H9 (cell line): ENCODE data around the gene SPATA2L. TPM values are rescaled to one million over a fixed set of nuclear protein-coding genes. Genes with fewer than 3 reads are reported as not detected.

Experiments
- DNase-seq: peaks from one replicate; pipeline ENCODE4 v3.0.0-alpha.2; 2017
- H2AFZ ChIP-seq: one replicate; pipeline ENCODE4 v1.6.1; 2013; ENCODE audit warnings: mild to moderate bottlenecking, low read length, control low read depth, moderate library complexity
- H2AK5ac ChIP-seq: 2 replicates; pipeline ENCODE4 v1.6.1; 2013; ENCODE audit warnings: low read length, control low read depth, mixed read lengths; ENCODE audit not compliant: insufficient read length
- H2BK120ac ChIP-seq: one replicate; pipeline ENCODE4 v1.6.1; 2013; ENCODE audit warnings: low read depth, mild to moderate bottlenecking, low read length, control low read depth, inconsistent platforms; ENCODE audit not compliant: poor library complexity, severe bottlenecking
- H2BK12ac ChIP-seq: 2 replicates; pipeline ENCODE4 v1.6.1; 2013; ENCODE audit warnings: low read length, control low read depth, mixed read lengths, low read depth; ENCODE audit not compliant: insufficient read length
- H2BK15ac ChIP-seq: 2 replicates; pipeline ENCODE4 v1.6.1; 2013; ENCODE audit warnings: low read depth, low read length, control low read depth
- H2BK20ac ChIP-seq: one replicate; pipeline ENCODE4 v1.6.1; 2013; ENCODE audit warnings: low read depth, mild to moderate bottlenecking, low read length, control low read depth, inconsistent platforms; ENCODE audit not compliant: poor library complexity, severe bottlenecking
- H2BK5ac ChIP-seq: 2 replicates; pipeline ENCODE4 v1.6.1; 2013; ENCODE audit warnings: low read length, control low read depth, mixed read lengths; ENCODE audit not compliant: insufficient read length
- H3K14ac ChIP-seq: 2 replicates; pipeline ENCODE4 v1.6.1; 2013; ENCODE audit warnings: low read length, control low read depth; ENCODE audit not compliant: insufficient read depth
- H3K18ac ChIP-seq: 2 replicates; pipeline ENCODE4 v1.6.1; 2013; ENCODE audit warnings: low read depth, mild to moderate bottlenecking, mixed read lengths, low read length, control low read depth; ENCODE audit not compliant: insufficient read length
- H3K23ac ChIP-seq: 2 replicates; pipeline ENCODE4 v1.6.1; 2013; ENCODE audit warnings: low read length, control low read depth, mixed read lengths, low read depth; ENCODE audit not compliant: insufficient read length
- H3K23me2 ChIP-seq: 2 replicates; pipeline ENCODE4 v1.6.1; 2013; ENCODE audit warnings: low read depth, mild to moderate bottlenecking, mixed read lengths, low read length, control low read depth; ENCODE audit not compliant: insufficient read length, poor library complexity, severe bottlenecking
- H3K27ac ChIP-seq: 2 replicates; pipeline ENCODE4 v1.5.1; 2013; ENCODE audit warnings: low read length, control low read depth, mixed read lengths, low read depth; ENCODE audit not compliant: insufficient read length
- H3K27me3 ChIP-seq: 2 replicates; pipeline ENCODE4 v1.6.1; 2013; ENCODE audit warnings: low read length, control low read depth, inconsistent platforms; ENCODE audit not compliant: insufficient read depth
- H3K4ac ChIP-seq: 2 replicates; pipeline ENCODE4 v1.6.1; 2013; ENCODE audit warnings: low read depth, mild to moderate bottlenecking, control low read depth, inconsistent platforms, low read length, moderate library complexity
- H3K4me1 ChIP-seq: 2 replicates; pipeline ENCODE4 v1.6.1; 2013; ENCODE audit warnings: low read length, control low read depth, inconsistent platforms; ENCODE audit not compliant: insufficient read depth
- H3K4me2 ChIP-seq: 2 replicates; pipeline ENCODE4 v1.6.1; 2013; ENCODE audit warnings: low read length, control low read depth, mixed read lengths; ENCODE audit not compliant: insufficient read length, insufficient read depth
- H3K56ac ChIP-seq: 2 replicates; pipeline ENCODE4 v1.6.1; 2013; ENCODE audit warnings: low read depth, mild to moderate bottlenecking, mixed read lengths, low read length, control low read depth; ENCODE audit not compliant: insufficient read length
- H3K79me1 ChIP-seq: 2 replicates; pipeline ENCODE4 v1.6.1; 2013; ENCODE audit warnings: low read depth, mild to moderate bottlenecking, moderate library complexity, low read length, control low read depth, inconsistent platforms; ENCODE audit not compliant: insufficient read depth, poor library complexity, severe bottlenecking
- H3K79me2 ChIP-seq: 2 replicates; pipeline ENCODE4 v1.6.1; 2013; ENCODE audit warnings: low read length, control low read depth, inconsistent platforms; ENCODE audit not compliant: insufficient read depth
- H3K9ac ChIP-seq: 2 replicates; pipeline ENCODE4 v1.6.1; 2013; ENCODE audit warnings: low read length, control low read depth, mixed read lengths; ENCODE audit not compliant: insufficient read length; ENCODE audit errors: extremely low read depth
- H3K9me3 ChIP-seq: one replicate; pipeline ENCODE4 v1.6.1; 2013; ENCODE audit warnings: low read depth, low read length, inconsistent platforms; ENCODE audit not compliant: control insufficient read depth
- H3T11ph ChIP-seq: one replicate; pipeline ENCODE4 v1.6.1; 2013; ENCODE audit warnings: mild to moderate bottlenecking, low read length, control low read depth, inconsistent platforms
- H4K20me1 ChIP-seq: one replicate; pipeline ENCODE4 v1.6.1; 2013; ENCODE audit not compliant: control insufficient read depth, insufficient read length, insufficient read depth
- H4K5ac ChIP-seq: 2 replicates; pipeline ENCODE4 v1.6.1; 2013; ENCODE audit warnings: low read depth, mild to moderate bottlenecking, mixed read lengths, low read length, control low read depth; ENCODE audit not compliant: insufficient read length
- H4K8ac ChIP-seq: replicated peaks from 2 replicates; pipeline ENCODE4 v1.6.1; 2013; ENCODE audit warnings: low read length, control low read depth, mixed read lengths, low read depth; ENCODE audit not compliant: insufficient read length
- H4K91ac ChIP-seq: 2 replicates; pipeline ENCODE4 v1.6.1; 2013; ENCODE audit warnings: low read depth, mild to moderate bottlenecking, moderate library complexity, mixed read lengths, low read length, control low read depth; ENCODE audit not compliant: insufficient read length
- H3K27ac Mint-ChIP-seq, 3 experiments: 2 replicates in 2 of 3; 3 replicates in 1 of 3; pipeline ENCODE4 v1.8.0; 2020 to 2021; ENCODE audit warnings: mixed read lengths in 3 of 3, mild to moderate bottlenecking in 1 of 3, moderate library complexity in 1 of 3
- H3K27me3 Mint-ChIP-seq: 2 replicates; pipeline ENCODE4 v1.8.0; 2021; ENCODE audit warnings: low read depth, mild to moderate bottlenecking, moderate library complexity, mixed read lengths
- H3K36me3 Mint-ChIP-seq, 3 experiments: 2 replicates in 2 of 3; 3 replicates in 1 of 3; pipeline ENCODE4 v1.8.0; 2020 to 2021; ENCODE audit warnings: low read depth in 3 of 3, mixed read lengths in 3 of 3; ENCODE audit not compliant: insufficient read depth in 1 of 3
- H3K4me1 Mint-ChIP-seq, 2 experiments: 2 replicates each; pipeline ENCODE4 v1.8.0; 2020; ENCODE audit warnings: mixed read lengths in 2 of 2
- H3K4me3 Mint-ChIP-seq, 2 experiments: 2 replicates in 1 of 2; 3 replicates in 1 of 2; pipeline ENCODE4 v1.8.0; 2020 to 2021; ENCODE audit warnings: mild to moderate bottlenecking in 2 of 2, mixed read lengths in 2 of 2, moderate library complexity in 1 of 2
- H3K9me3 Mint-ChIP-seq, 2 experiments: 2 replicates in 1 of 2; 3 replicates in 1 of 2; pipeline ENCODE4 v1.8.0; 2020; ENCODE audit warnings: mild to moderate bottlenecking in 2 of 2, mixed read lengths in 2 of 2, moderate library complexity in 1 of 2
- CTCF ChIP-seq: fragments of 200-600 bp; sonication (generic); conservative IDR thresholded peaks from 3 replicates; pipeline ENCODE4 v1.8.0; 2021; ENCODE audit warnings: antibody characterized with exemption, mild to moderate bottlenecking
- WGBS: extraction: QIAGEN DNeasy Blood & Tissue Kit; methylation state at CpG from one replicate; pipeline ENCODE4 v1.1.7; 2013; ENCODE audit warnings: missing lambda C conversion rate, low lambda C conversion rate, mixed read lengths; ENCODE audit not compliant: insufficient read length; ENCODE audit errors: extremely low coverage; 5-methylcytosine and 5-hydroxymethylcytosine counted together
- total RNA-seq: library from RNA; stranded (reverse); gene quantifications from 2 replicates; pipeline ENCODE4 v1.2.1, GENCODE V29; 2021

The SPATA2L gene
- total RNA-seq, 1 experiment from 2014 or later: 27.1 TPM

DNA sequence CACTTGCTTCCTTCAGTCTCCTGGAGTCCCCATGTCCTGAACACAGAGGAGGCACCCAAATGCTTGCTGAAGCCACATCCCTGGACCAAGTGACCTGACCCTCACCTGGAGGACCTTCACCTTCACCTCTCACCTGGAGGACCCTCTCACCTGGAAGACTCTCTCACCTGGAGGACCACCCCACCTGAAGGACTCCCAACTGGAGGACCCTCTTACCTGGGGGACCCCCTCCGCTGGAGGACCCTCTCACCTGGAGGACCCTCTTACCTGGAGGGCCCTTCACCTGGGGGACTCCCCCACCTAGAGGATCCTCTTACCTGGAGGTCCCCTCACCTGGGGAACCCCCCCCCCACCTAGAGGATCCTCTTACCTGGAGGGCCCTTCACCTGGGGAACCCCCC lies 15.6 kb downstream of the SPATA2L start:
- Mint-ChIP-seq H3K27me3 (peaks cover 3% of the 10 kb centered on the region), H3K27ac (no peak overlapping the region), H3K9me3 (peaks cover 46 to 50% of the 10 kb centered on the region in 2 experiments), H3K4me3 (peak overlapping the region in 1 of 2 experiments; percentile 62; a peak in 3 of 5 replicates), H3K36me3 (peaks cover 63 to 78% (median 64%) of the 10 kb centered on the region in 3 experiments), H3K4me1 (peaks cover 6 to 7% of the 10 kb centered on the region in 2 experiments)
- H3K14ac ChIP-seq: no peak overlapping the region
- no peaks in the 10 kb centered on the region for H3K79me2 ChIP-seq
- H4K20me1 ChIP-seq: no peaks in the 10 kb centered on the region
- no peak overlapping the region for H2BK120ac ChIP-seq
- no peak overlapping the region for H2AK5ac ChIP-seq
- H3K18ac ChIP-seq: no peak overlapping the region
- H3K23me2 ChIP-seq: peaks cover 8% of the 10 kb centered on the region
- peaks cover 27% of the 10 kb centered on the region for H3K9me3 ChIP-seq
- no peak overlapping the region for H3K56ac ChIP-seq
- no peak overlapping the region for H3K4ac ChIP-seq
- H3K27me3 ChIP-seq: no peaks in the 10 kb centered on the region
- no peak overlapping the region for H3K9ac ChIP-seq
- no peak for TF ChIP-seq CTCF
- DNase-seq: no peak
- H3K27ac ChIP-seq: no peak overlapping the region
- H4K5ac ChIP-seq: no peak overlapping the region
- no peaks in the 10 kb centered on the region for H3K79me1 ChIP-seq
- no peak overlapping the region for H2BK15ac ChIP-seq
- no CpG with 5 or more reads among the region's 1 CpG for WGBS
- H4K8ac ChIP-seq: no peak overlapping the region
- H3K4me2 ChIP-seq: no peak overlapping the region
- no peak overlapping the region for H2BK5ac ChIP-seq
- no peak overlapping the region for H2BK12ac ChIP-seq
- no peaks in the 10 kb centered on the region for H3K4me1 ChIP-seq
- H2BK20ac ChIP-seq: no peak overlapping the region
- no peak overlapping the region for H3K23ac ChIP-seq
- H2AFZ ChIP-seq: no peak overlapping the region
- H3T11ph ChIP-seq: no peak overlapping the region
- H4K91ac ChIP-seq: no peak overlapping the region
